Measurements from ENCODE around the gene ZNF385B. TPM values are rescaled to one million over a fixed set of nuclear protein-coding genes. Genes with fewer than 3 reads are reported as not detected.
"Not testable (repeated sequence)": the region's sequence is repeated elsewhere in the genome, so short reads cannot be mapped to it uniquely, and the experiment has no call there.

ZNF385B gene
- total and polyA plus RNA-seq, 8 donors, result 1.8 to 41.4 (median 3.5) TPM; not detected in 1

GRCh38 chr2:179890666-179891065, 29.3 kb upstream of the ZNF385B start:
- Histone ChIP-seq H3K9me3 (peaks cover 0 to 8% (median 0%) of the 10 kb centered on the region in 4 donors), H3K4me1 (no peaks in the 10 kb centered on the region), H3K27me3 (no peaks in the 10 kb centered on the region), H3K27ac (no peak overlapping the region), H3K4me3 (no peak overlapping the region), H3K36me3 (no peaks in the 10 kb centered on the region)
- TF ChIP-seq EP300 (IDR thresholded peaks at IDR 0.05), result no peak
- no peak for TF ChIP-seq POLR2A (IDR thresholded peaks at IDR 0.05)
- TF ChIP-seq, protein P1, sequence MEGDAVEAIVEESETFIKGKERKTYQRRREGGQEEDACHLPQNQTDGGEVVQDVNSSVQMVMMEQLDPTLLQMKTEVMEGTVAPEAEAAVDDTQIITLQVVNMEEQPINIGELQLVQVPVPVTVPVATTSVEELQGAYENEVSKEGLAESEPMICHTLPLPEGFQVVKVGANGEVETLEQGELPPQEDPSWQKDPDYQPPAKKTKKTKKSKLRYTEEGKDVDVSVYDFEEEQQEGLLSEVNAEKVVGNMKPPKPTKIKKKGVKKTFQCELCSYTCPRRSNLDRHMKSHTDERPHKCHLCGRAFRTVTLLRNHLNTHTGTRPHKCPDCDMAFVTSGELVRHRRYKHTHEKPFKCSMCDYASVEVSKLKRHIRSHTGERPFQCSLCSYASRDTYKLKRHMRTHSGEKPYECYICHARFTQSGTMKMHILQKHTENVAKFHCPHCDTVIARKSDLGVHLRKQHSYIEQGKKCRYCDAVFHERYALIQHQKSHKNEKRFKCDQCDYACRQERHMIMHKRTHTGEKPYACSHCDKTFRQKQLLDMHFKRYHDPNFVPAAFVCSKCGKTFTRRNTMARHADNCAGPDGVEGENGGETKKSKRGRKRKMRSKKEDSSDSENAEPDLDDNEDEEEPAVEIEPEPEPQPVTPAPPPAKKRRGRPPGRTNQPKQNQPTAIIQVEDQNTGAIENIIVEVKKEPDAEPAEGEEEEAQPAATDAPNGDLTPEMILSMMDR (IDR thresholded peaks at IDR 0.05), result no peak
- TF ChIP-seq POLR2AphosphoS5 (IDR thresholded peaks at IDR 0.05), result no peak
- intact Hi-C loops (cut with DNase I; ENCODE audit: low total_unique reads), result no loop called here
- no peak for DNase-seq

DNA sequence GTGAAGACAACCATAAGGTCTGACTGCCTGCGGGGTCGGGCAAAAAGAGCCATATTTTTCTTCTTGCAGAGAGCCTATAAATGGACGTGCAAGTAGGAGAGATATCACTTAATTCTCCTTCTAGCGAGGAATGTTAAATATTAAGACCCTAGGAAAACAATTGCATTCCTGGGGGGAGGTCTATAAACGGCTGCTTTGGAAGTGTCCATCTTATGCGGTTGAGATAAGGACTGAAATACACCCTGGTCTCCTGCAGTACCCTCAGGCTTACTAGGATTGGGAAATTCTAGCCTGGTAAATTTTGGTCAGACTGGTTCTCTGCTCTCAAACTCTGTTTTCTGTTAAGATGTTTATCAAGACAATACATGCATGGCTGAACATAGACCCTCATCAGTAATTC, 27.2 kb upstream of the ZNF385B start:
- H3K36me3 ChIP-seq, DNase-seq: not testable (repeated sequence)

DNA sequence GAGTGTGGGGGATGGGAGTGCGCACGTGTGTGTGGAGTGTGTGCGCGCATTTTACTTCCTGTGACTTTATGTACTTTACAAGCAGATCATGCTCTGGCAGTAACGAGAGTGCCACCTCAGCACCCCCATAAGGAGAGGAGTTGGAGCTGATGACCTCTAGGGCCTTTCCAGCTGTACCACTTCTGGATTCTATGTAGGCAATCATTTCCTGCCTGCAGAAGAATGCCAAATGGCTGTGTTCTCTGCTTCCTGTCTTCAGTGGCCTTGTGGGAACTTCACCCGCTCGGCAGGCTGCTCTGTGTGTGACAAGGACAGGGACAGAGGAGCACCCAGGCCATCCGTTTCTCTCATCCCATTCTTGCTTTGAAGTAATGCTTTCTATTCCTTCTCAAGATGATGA, 22.8 kb upstream of the ZNF385B start:
- Histone ChIP-seq H3K27ac (no peak overlapping the region), H3K36me3 (no peaks in the 10 kb centered on the region), H3K4me3 (no peak overlapping the region), H3K27me3 (no peaks in the 10 kb centered on the region), H3K9me3 (peaks cover 0 to 4% (median 0%) of the 10 kb centered on the region in 4 donors), H3K4me1 (no peaks in the 10 kb centered on the region)
- DNase-seq, result no peak
- TF ChIP-seq POLR2A (IDR thresholded peaks at IDR 0.05) (no peak), POLR2AphosphoS5 (IDR thresholded peaks at IDR 0.05) (no peak)
- 61 to 72% (median 66%) methylated on average over 8 of the region's 8 CpGs for WGBS, 5 donors
- intact Hi-C loops (cut with DNase I; ENCODE audit: low total_unique reads), result no loop called here

More for the DNA sequence above, 27.2 kb upstream of the ZNF385B start:
- H3K9me3 ChIP-seq; H3K27ac ChIP-seq; H3K27me3 ChIP-seq; intact Hi-C loops (cut with DNase I; ENCODE audit: low total_unique reads); H3K4me3 ChIP-seq; H3K4me1 ChIP-seq: not testable (repeated sequence)
- 81 to 90% (median 86%) methylated on average over 6 of the region's 6 CpGs for WGBS, 5 donors

GRCh38 chr2:179882851-179883806, 21.7 kb upstream of the ZNF385B start:
- H3K9me3 ChIP-seq, result no peaks in the 10 kb centered on the region
- H3K27ac ChIP-seq, result no peak overlapping the region
- no peaks in the 10 kb centered on the region for H3K36me3 ChIP-seq
- TF ChIP-seq, protein P1 (IDR thresholded peaks at IDR 0.05), result no peak
- TF ChIP-seq POLR2A (IDR thresholded peaks at IDR 0.05), result no peak
- no peak for TF ChIP-seq EP300 (IDR thresholded peaks at IDR 0.05)
- TF ChIP-seq POLR2AphosphoS5 (IDR thresholded peaks at IDR 0.05), result no peak
- no peak for DNase-seq
- WGBS, 5 donors, result 88 to 96% (median 89%) methylated on average over 6 of the region's 6 CpGs
- no peak overlapping the region for H3K4me3 ChIP-seq
- intact Hi-C loops (cut with DNase I; ENCODE audit: low total_unique reads), result no loop called here
- no peaks in the 10 kb centered on the region for H3K27me3 ChIP-seq
- H3K4me1 ChIP-seq, result no peaks in the 10 kb centered on the region

DNA sequence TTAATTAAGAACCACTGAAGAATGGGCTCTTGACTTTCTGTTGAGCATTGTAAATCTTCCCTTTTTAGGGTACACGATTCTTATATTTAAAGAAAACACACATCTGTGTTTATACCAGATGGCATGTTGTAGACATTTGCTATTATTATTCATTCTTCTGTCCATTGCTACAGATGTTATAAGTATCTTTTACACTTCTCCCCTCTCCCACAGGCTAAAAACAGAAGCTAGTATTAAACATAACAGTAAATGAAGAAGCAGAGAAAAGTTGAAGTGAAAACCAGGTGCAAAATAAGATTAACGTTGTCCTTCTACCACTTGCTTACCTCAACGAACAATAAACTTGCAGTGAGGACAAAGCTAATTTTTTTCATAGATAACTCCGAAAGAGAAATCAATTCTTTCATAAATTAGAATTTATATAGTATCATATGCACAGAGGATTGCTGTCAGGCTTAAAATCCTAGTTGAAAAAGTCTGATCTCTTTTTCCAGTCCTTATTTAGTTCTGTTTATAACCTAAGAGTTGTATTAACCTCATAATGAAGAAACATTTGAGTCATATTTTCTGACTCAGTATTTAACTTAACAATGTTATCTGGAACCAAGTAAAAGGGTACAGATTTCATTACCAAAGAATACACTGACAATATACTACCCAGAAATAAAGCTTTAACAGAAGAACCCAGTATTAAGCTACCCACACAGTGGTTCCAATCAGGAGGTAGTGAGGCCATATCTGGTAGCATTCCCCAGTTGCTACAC, 16.4 kb upstream of the ZNF385B start:
- intact Hi-C loops (cut with DNase I; ENCODE audit: low total_unique reads), result no loop called here
- Histone ChIP-seq H3K4me3 (no peak overlapping the region), H3K36me3 (no peaks in the 10 kb centered on the region), H3K9me3 (no peaks in the 10 kb centered on the region), H3K27me3 (no peaks in the 10 kb centered on the region), H3K4me1 (no peaks in the 10 kb centered on the region), H3K27ac (no peak overlapping the region)
- no peak for DNase-seq
- TF ChIP-seq POLR2A (IDR thresholded peaks at IDR 0.05) (no peak), POLR2AphosphoS5 (IDR thresholded peaks at IDR 0.05) (no peak), EP300 (IDR thresholded peaks at IDR 0.05) (no peak)
- TF ChIP-seq, protein P1 (IDR thresholded peaks at IDR 0.05), result no peak
- WGBS, 5 donors, result 74 to 85% (median 82%) methylated on average over 4 of the region's 4 CpGs

Data from stomach (tissue), 9 donors.